B cell (primary cell): Measurements from ENCODE around the gene TIMM10. TPM values are rescaled to one million over a fixed set of nuclear protein-coding genes. Genes with fewer than 3 reads are reported as not detected.

Source experiments
- ATAC-seq: fragments of 200-7000 bp; cut with Tn5 transposase; one replicate; pipeline ENCODE4 v1.10.0; 2021; ENCODE audit warnings: low read depth, mild to moderate bottlenecking, moderate number of reproducible peaks, moderate library complexity
- CTCF ChIA-PET: fragments of 350-600 bp; sonication (Branson Sonifier 250); formaldehyde crosslinking; loops from one replicate; lab custom pipeline; 2021; ENCODE audit warnings: antibody characterized with exemption, inconsistent platforms; lab: Charles Lee
- POLR2A ChIA-PET: fragments of 350-600 bp; sonication (Branson Sonifier 250); formaldehyde crosslinking; loops from one replicate; lab custom pipeline; 2021; ENCODE audit warnings: antibody characterized with exemption; lab: Charles Lee
- DNase-seq: peaks from one replicate; pipeline ENCODE4 v3.0.0; 2013
- H2AFZ ChIP-seq: 2 replicates; pipeline ENCODE4 v1.6.1; 2012; ENCODE audit warnings: mild to moderate bottlenecking, low read depth, low read length; ENCODE audit not compliant: insufficient read depth, poor library complexity, severe bottlenecking
- H3K27ac ChIP-seq, 2 donors: 1 replicate in 1 of 2; 2 replicates in 1 of 2; pipeline ENCODE4 v1.5.1; 2012 to 2013; ENCODE audit warnings: low read length in 2 of 2, mild to moderate bottlenecking in 2 of 2, moderate library complexity in 1 of 2
- H3K27me3 ChIP-seq, 4 experiments: fragments of 200-600 bp in 1 of 4; sonication (generic) in 1 of 4; replicated peaks in 1 of 4; 1 replicate in 2 of 4; 2 replicates in 2 of 4; pipeline versions ENCODE4 v1.6.1 to v1.7.0; 2013 to 2016; ENCODE audit warnings: low read length in 3 of 4, mild to moderate bottlenecking in 2 of 4, mixed read lengths in 1 of 4, moderate library complexity in 1 of 4; ENCODE audit not compliant: insufficient read depth in 4 of 4, control insufficient read depth in 3 of 4; ENCODE audit errors: control extremely low read depth in 1 of 4
- H3K36me3 ChIP-seq, 2 experiments: replicated peaks in 1 of 2; 1 replicate in 1 of 2; 2 replicates in 1 of 2; pipeline versions ENCODE4 v1.6.1 to v1.7.1; 2013; ENCODE audit warnings: low read length in 1 of 2; ENCODE audit not compliant: insufficient read depth in 2 of 2, control insufficient read depth in 1 of 2; ENCODE audit errors: control extremely low read depth in 1 of 2, extremely low read depth in 1 of 2
- H3K4me1 ChIP-seq, 2 donors: fragments of 200-600 bp in 1 of 2; sonication (generic) in 1 of 2; 1 replicate in 1 of 2; 2 replicates in 1 of 2; pipeline versions ENCODE4 v1.5.1 to v1.6.1; 2013 to 2017; ENCODE audit warnings: low read length in 2 of 2; ENCODE audit not compliant: control insufficient read depth in 2 of 2, insufficient read depth in 2 of 2
- H3K4me2 ChIP-seq: replicated peaks from 2 replicates; pipeline ENCODE3; 2012; ENCODE audit warnings: mild to moderate bottlenecking, low read depth, low read length; ENCODE audit not compliant: poor library complexity, severe bottlenecking
- H3K4me3 ChIP-seq, 5 experiments: fragments of 200-600 bp in 1 of 5; sonication (generic) in 1 of 5; 1 replicate in 3 of 5; 2 replicates in 2 of 5; pipeline versions ENCODE4 v1.5.1 to v1.7.0; 2011 to 2016; ENCODE audit warnings: low read length in 4 of 5, mild to moderate bottlenecking in 4 of 5, low read depth in 2 of 5, control low read depth in 1 of 5, moderate library complexity in 1 of 5; ENCODE audit not compliant: insufficient read depth in 1 of 5; ENCODE audit errors: control extremely low read depth in 1 of 5, extremely low read depth in 1 of 5
- H3K79me2 ChIP-seq: fragments of 200-600 bp; sonication (generic); one replicate; pipeline ENCODE4 v1.6.0; 2016; ENCODE audit warnings: low read length; ENCODE audit not compliant: control insufficient read depth, insufficient read depth
- H3K9ac ChIP-seq: fragments of 200-600 bp; sonication (generic); 2 replicates; pipeline ENCODE4 v1.6.1; 2017; ENCODE audit warnings: mild to moderate bottlenecking, low read length, moderate library complexity
- H3K9me3 ChIP-seq, 3 donors: one replicate each; pipeline versions ENCODE4 v1.6.1 to v1.7.1; 2013; ENCODE audit warnings: low read length in 2 of 3; ENCODE audit not compliant: control insufficient read depth in 2 of 3, insufficient read depth in 1 of 3; ENCODE audit errors: control extremely low read depth in 1 of 3
- H4K20me1 ChIP-seq: 2 replicates; pipeline ENCODE4 v1.6.0; 2012; ENCODE audit warnings: mild to moderate bottlenecking, low read length; ENCODE audit not compliant: insufficient read depth, control insufficient read depth, poor library complexity, severe bottlenecking
- H3K27ac Mint-ChIP-seq: one replicate; pipeline ENCODE4 v1.8.0; 2021; ENCODE audit warnings: mixed read lengths
- H3K27me3 Mint-ChIP-seq: one replicate; pipeline ENCODE4 v1.8.0; 2021; ENCODE audit warnings: mixed read lengths
- H3K4me1 Mint-ChIP-seq: one replicate; pipeline ENCODE4 v1.8.0; 2021; ENCODE audit warnings: mixed read lengths
- H3K4me3 Mint-ChIP-seq: one replicate; pipeline ENCODE4 v1.8.0; 2021; ENCODE audit warnings: mixed read lengths
- H3K9me3 Mint-ChIP-seq: one replicate; pipeline ENCODE4 v1.8.0; 2022; ENCODE audit warnings: mixed read lengths; ENCODE audit not compliant: insufficient read depth
- EZH2 ChIP-seq: IDR thresholded peaks from 2 replicates; pipeline ENCODE4 v1.6.1; 2012; ENCODE audit warnings: borderline replicate concordance, low read depth, mild to moderate bottlenecking, moderate library complexity, low read length; ENCODE audit not compliant: insufficient read depth, poor library complexity, severe bottlenecking
- WGBS: methylation state at CpG from one replicate; pipeline ENCODE4 v1.1.5; 2013; ENCODE audit warnings: missing lambda C conversion rate; ENCODE audit not compliant: insufficient coverage; 5-methylcytosine and 5-hydroxymethylcytosine counted together
- intact Hi-C: fragments of 100-400 bp; cut with micrococcal nuclease; formaldehyde crosslinking; loops from one replicate; pipeline ENCODE4 v1.10.0; 2022
- polyA plus RNA-seq: library from polyadenylated mRNA; depleted of rRNA; stranded (reverse); fragments of >200 nt; gene quantifications from 2 replicates; pipeline ENCODE4 v1.2.3, GENCODE V29; 2012
- total RNA-seq, 2 donors: library from RNA; stranded (reverse); fragments of 120-200 nt in 1 of 2; gene quantifications; 1 replicate in 1 of 2; 2 replicates in 1 of 2; pipeline versions ENCODE4 v1.2.3 to v1.2.4, GENCODE V29; 2013 to 2022
- TF ChIP-seq, protein P1 (sequence below): fragments of 200-600 bp; IDR thresholded peaks from one replicate; pipeline ENCODE4 v1.8.0; 2022; ENCODE audit warnings: antibody characterized with exemption, mild to moderate bottlenecking

Gene TIMM10
- total and polyA plus RNA-seq, 2 donors (not counting 1 experiment from before 2014, with no cell fraction given): 36.5 to 39.6 TPM

- TF ChIP-seq, protein P1, sequence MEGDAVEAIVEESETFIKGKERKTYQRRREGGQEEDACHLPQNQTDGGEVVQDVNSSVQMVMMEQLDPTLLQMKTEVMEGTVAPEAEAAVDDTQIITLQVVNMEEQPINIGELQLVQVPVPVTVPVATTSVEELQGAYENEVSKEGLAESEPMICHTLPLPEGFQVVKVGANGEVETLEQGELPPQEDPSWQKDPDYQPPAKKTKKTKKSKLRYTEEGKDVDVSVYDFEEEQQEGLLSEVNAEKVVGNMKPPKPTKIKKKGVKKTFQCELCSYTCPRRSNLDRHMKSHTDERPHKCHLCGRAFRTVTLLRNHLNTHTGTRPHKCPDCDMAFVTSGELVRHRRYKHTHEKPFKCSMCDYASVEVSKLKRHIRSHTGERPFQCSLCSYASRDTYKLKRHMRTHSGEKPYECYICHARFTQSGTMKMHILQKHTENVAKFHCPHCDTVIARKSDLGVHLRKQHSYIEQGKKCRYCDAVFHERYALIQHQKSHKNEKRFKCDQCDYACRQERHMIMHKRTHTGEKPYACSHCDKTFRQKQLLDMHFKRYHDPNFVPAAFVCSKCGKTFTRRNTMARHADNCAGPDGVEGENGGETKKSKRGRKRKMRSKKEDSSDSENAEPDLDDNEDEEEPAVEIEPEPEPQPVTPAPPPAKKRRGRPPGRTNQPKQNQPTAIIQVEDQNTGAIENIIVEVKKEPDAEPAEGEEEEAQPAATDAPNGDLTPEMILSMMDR: no peak
- TF ChIP-seq EZH2: no peak
- peaks cover 0 to 4% (median 0%) of the 10 kb centered on the region in 3 donors for H3K9me3 ChIP-seq
- DNase-seq (no peak), ATAC-seq (no peak)
- peaks cover 0 to 3% of the 10 kb centered on the region in 2 experiments for H3K36me3 ChIP-seq
- peak overlapping the region; percentile 38 for H3K4me3 Mint-ChIP-seq
- peak overlapping the region; percentile 63 for H3K4me2 ChIP-seq
- CTCF ChIA-PET: interaction anchor here (1.1 to 7.6 kb wide), 2 partner anchors 27 to 42 kb away, joined by 8 to 34 read pairs; no protein-coding TSS in a partner anchor
- POLR2A ChIA-PET: no interaction called here
- 73% methylated on average over 8 of the region's 12 CpGs for WGBS
- H3K4me1 Mint-ChIP-seq: peaks cover 6% of the 10 kb centered on the region
- H3K79me2 ChIP-seq: no peaks in the 10 kb centered on the region
- peak overlapping the region; percentile 33 for H2AFZ ChIP-seq
- no peak overlapping the region for H3K27ac ChIP-seq
- no peak overlapping the region for H3K9ac ChIP-seq
- no peaks in the 10 kb centered on the region for H4K20me1 ChIP-seq
- H3K4me3 ChIP-seq: peak overlapping the region in 1 of 5 experiments; percentile 57
- H3K27me3 ChIP-seq: no peaks in the 10 kb centered on the region
- peaks cover 0 to 6% of the 10 kb centered on the region in 2 donors for H3K4me1 ChIP-seq
- intact Hi-C loops: loop anchor here (2.0 kb wide), 1 partner anchor 15 kb away; the partner anchor contains the start of gene SLC43A1
- H3K9me3 Mint-ChIP-seq: no peaks in the 10 kb centered on the region
- no peak overlapping the region for H3K27ac Mint-ChIP-seq
- H3K27me3 Mint-ChIP-seq: no peaks in the 10 kb centered on the region
Observed at GRCh38 chr11:57499983-57500461, 30.5 kb downstream of the TIMM10 start.

- Mint-ChIP-seq H3K4me3 (peak overlapping the region; percentile 38), H3K27me3 (no peaks in the 10 kb centered on the region), H3K9me3 (no peaks in the 10 kb centered on the region), H3K4me1 (peaks cover 6% of the 10 kb centered on the region), H3K27ac (no peak overlapping the region)
- CTCF ChIA-PET: interaction anchor here (1.1 to 12.1 kb wide), 3 partner anchors 28 to 42 kb away, joined by 8 to 355 read pairs (median 34); partner anchors contain the start of gene TIMM10
- no peak for TF ChIP-seq EZH2
- TF ChIP-seq, protein P1: no peak
- peak overlapping the region in 2 of 5 experiments; percentile 12 to 57 for H3K4me3 ChIP-seq
- POLR2A ChIA-PET: no interaction called here
- no peak overlapping the region for H3K27ac ChIP-seq
- intact Hi-C loops: loop anchor here (2.0 kb wide), 1 partner anchor 15 kb away; the partner anchor contains the start of gene SLC43A1
- H2AFZ ChIP-seq: peak overlapping the region; percentile 33
- no peaks in the 10 kb centered on the region for H4K20me1 ChIP-seq
- no peaks in the 10 kb centered on the region for H3K27me3 ChIP-seq
- ATAC-seq (peak; percentile 100), DNase-seq (peak; percentile 60)
- H3K4me1 ChIP-seq: peaks cover 0 to 6% of the 10 kb centered on the region in 2 donors
- H3K4me2 ChIP-seq: peak overlapping the region; percentile 63
- peaks cover 0 to 4% (median 0%) of the 10 kb centered on the region in 3 donors for H3K9me3 ChIP-seq
- no peak overlapping the region for H3K9ac ChIP-seq
- no peaks in the 10 kb centered on the region for H3K79me2 ChIP-seq
- H3K36me3 ChIP-seq: peaks cover 0 to 3% of the 10 kb centered on the region in 2 experiments
- WGBS: 40% methylated on average over 34 of the region's 35 CpGs
Observed at GRCh38 chr11:57499413-57499982, 31.1 kb downstream of the TIMM10 start.
